IMR-90 (cell line): Measurements from ENCODE around the gene PTS. TPM values are rescaled to one million over a fixed set of nuclear protein-coding genes. Genes with fewer than 3 reads are reported as not detected.

ENCODE experiments used
- ATAC-seq: fragments of 200-7000 bp; cut with Tn5 transposase; 2 replicates; pipeline ENCODE4 v1.9.1; 2020; ENCODE audit warnings: low read depth, mild to moderate bottlenecking, moderate library complexity
- BruUV-seq: library from RNA; stranded (reverse); fragments of 400-500 nt; replicated peaks from 2 replicates; lab custom pipeline; 2021; lab: Mats Ljungman, UMichigan
- CTCF ChIA-PET: fragments of 300-600 bp; formaldehyde crosslinking; extraction: SDS; loops from one replicate; lab custom pipeline; 2021; ENCODE audit warnings: antibody characterized with exemption; lab: Yijun Ruan, JAX
- POLR2A ChIA-PET: fragments of 300-600 bp; sonication (Branson Sonifier 250); formaldehyde crosslinking; loops from one replicate; lab custom pipeline; 2022; ENCODE audit warnings: antibody characterized with exemption; ENCODE audit not compliant: unreplicated experiment; lab: Charles Lee
- DNase-seq: peaks from one replicate; pipeline ENCODE4 v3.0.0; 2013
- H2AFZ ChIP-seq: replicated peaks from 2 replicates; pipeline ENCODE3; 2013; ENCODE audit warnings: low read length, mild to moderate bottlenecking; ENCODE audit not compliant: poor library complexity
- H2AK5ac ChIP-seq: 2 replicates; pipeline ENCODE4 v1.6.1; 2013; ENCODE audit warnings: low read depth, low read length, inconsistent platforms
- H2AK9ac ChIP-seq: replicated peaks from 2 replicates; pipeline ENCODE3; 2013; ENCODE audit warnings: mild to moderate bottlenecking, low read depth, low read length, moderate library complexity; ENCODE audit not compliant: poor library complexity
- H2BK120ac ChIP-seq: 2 replicates; pipeline ENCODE4 v1.6.1; 2013; ENCODE audit warnings: low read depth, low read length, inconsistent platforms
- H2BK15ac ChIP-seq: 3 replicates; pipeline ENCODE4 v1.6.1; 2013; ENCODE audit warnings: low read depth, low read length, inconsistent platforms
- H2BK20ac ChIP-seq: 2 replicates; pipeline ENCODE4 v1.6.1; 2013; ENCODE audit warnings: low read depth, mild to moderate bottlenecking, inconsistent platforms, low read length, moderate library complexity
- H2BK5ac ChIP-seq: 2 replicates; pipeline ENCODE4 v1.6.1; 2013; ENCODE audit warnings: mild to moderate bottlenecking, low read depth, low read length, inconsistent platforms; ENCODE audit not compliant: poor library complexity, severe bottlenecking
- H3K14ac ChIP-seq: replicated peaks from 2 replicates; pipeline ENCODE4 v1.6.1; 2013; ENCODE audit warnings: low read depth, low read length, inconsistent platforms
- H3K18ac ChIP-seq: 2 replicates; pipeline ENCODE4 v1.6.1; 2013; ENCODE audit warnings: low read depth, low read length, control low read depth
- H3K23ac ChIP-seq: 2 replicates; pipeline ENCODE4 v1.6.1; 2013; ENCODE audit warnings: low read depth, low read length, inconsistent platforms
- H3K27ac ChIP-seq: 2 replicates; pipeline ENCODE4 v1.5.1; 2013; ENCODE audit warnings: mild to moderate bottlenecking, control low read depth, low read length; ENCODE audit not compliant: insufficient read depth
- H3K27me3 ChIP-seq: 2 replicates; pipeline ENCODE4 v1.6.1; 2013; ENCODE audit warnings: low read length; ENCODE audit not compliant: control insufficient read depth, insufficient read depth
- H3K36me3 ChIP-seq: 2 replicates; pipeline ENCODE4 v1.6.1; 2013; ENCODE audit warnings: low read length, mixed read lengths; ENCODE audit not compliant: control insufficient read depth, insufficient read depth
- H3K4ac ChIP-seq: 2 replicates; pipeline ENCODE4 v1.6.1; 2013; ENCODE audit warnings: low read depth, low read length, inconsistent platforms
- H3K4me1 ChIP-seq: 2 replicates; pipeline ENCODE4 v1.6.1; 2013; ENCODE audit warnings: low read length, mixed read lengths; ENCODE audit not compliant: control insufficient read depth, insufficient read depth
- H3K4me2 ChIP-seq: 2 replicates; pipeline ENCODE4 v1.6.1; 2013; ENCODE audit warnings: low read depth, mild to moderate bottlenecking, control low read depth, low read length, moderate library complexity
- H3K4me3 ChIP-seq: 2 replicates; pipeline ENCODE4 v1.5.1; 2013; ENCODE audit warnings: low read depth, mild to moderate bottlenecking, control low read depth, low read length, moderate library complexity; ENCODE audit not compliant: insufficient read depth
- H3K56ac ChIP-seq: 2 replicates; pipeline ENCODE4 v1.6.1; 2013; ENCODE audit warnings: low read length, inconsistent platforms; ENCODE audit not compliant: insufficient read depth; ENCODE audit errors: extremely low read depth
- H3K79me1 ChIP-seq, 2 experiments: 2 replicates each; pipeline ENCODE4 v1.6.1; 2013; ENCODE audit warnings: low read length in 2 of 2, inconsistent platforms in 1 of 2, low read depth in 1 of 2
- H3K9ac ChIP-seq: 2 replicates; pipeline ENCODE4 v1.6.1; 2013; ENCODE audit warnings: low read depth, low read length, control low read depth
- H3K9me1 ChIP-seq: 2 replicates; pipeline ENCODE4 v1.6.1; 2013; ENCODE audit warnings: low read length, inconsistent platforms; ENCODE audit not compliant: insufficient read depth
- H3K9me3 ChIP-seq: 2 replicates; pipeline ENCODE4 v1.6.1; 2013; ENCODE audit warnings: low read length; ENCODE audit not compliant: control insufficient read depth, insufficient read depth
- H4K20me1 ChIP-seq: 2 replicates; pipeline ENCODE4 v1.6.1; 2013; ENCODE audit warnings: low read length, inconsistent platforms; ENCODE audit not compliant: insufficient read depth
- H4K5ac ChIP-seq: 2 replicates; pipeline ENCODE4 v1.6.1; 2013; ENCODE audit warnings: mild to moderate bottlenecking, low read depth, low read length, control low read depth
- H4K8ac ChIP-seq, 2 experiments: 2 replicates each; pipeline ENCODE4 v1.6.1; 2013; ENCODE audit warnings: low read depth in 2 of 2, low read length in 2 of 2, control low read depth in 1 of 2, inconsistent platforms in 1 of 2
- H4K91ac ChIP-seq: 2 replicates; pipeline ENCODE4 v1.6.1; 2013; ENCODE audit warnings: low read depth, low read length, inconsistent platforms; ENCODE audit not compliant: insufficient read depth
- BHLHE40 ChIP-seq: fragments of 150-350 bp; IDR thresholded peaks from 2 replicates; pipeline ENCODE4 v1.6.1; 2016; ENCODE audit warnings: mild to moderate bottlenecking, low read depth, low read length
- CEBPB ChIP-seq: IDR thresholded peaks from 2 replicates; pipeline ENCODE4 v1.6.1; 2012; ENCODE audit warnings: low read depth, low read length, improper control_type of control experiment
- CHD1 ChIP-seq: IDR thresholded peaks from 2 replicates; pipeline ENCODE4 v1.6.1; 2012; ENCODE audit warnings: low read depth, low read length, improper control_type of control experiment
- CTCF ChIP-seq: conservative IDR thresholded peaks from 2 replicates; pipeline ENCODE4 v1.5.1; 2012; ENCODE audit warnings: mild to moderate bottlenecking, low read depth, low read length, improper control_type of control experiment
- FOS ChIP-seq: fragments of 150-350 bp; IDR thresholded peaks from 2 replicates; pipeline ENCODE4 v1.6.1; 2016; ENCODE audit warnings: low read depth, low read length
- MAFK ChIP-seq: IDR thresholded peaks from 2 replicates; pipeline ENCODE4 v1.6.1; 2012; ENCODE audit warnings: low read depth, low read length, improper control_type of control experiment
- MAZ ChIP-seq: IDR thresholded peaks from 2 replicates; pipeline ENCODE4 v1.6.1; 2012; ENCODE audit warnings: low read depth, mild to moderate bottlenecking, low read length, improper control_type of control experiment, moderate library complexity, borderline replicate concordance
- MXI1 ChIP-seq: IDR thresholded peaks from 2 replicates; pipeline ENCODE4 v1.6.1; 2012; ENCODE audit warnings: low read depth, mild to moderate bottlenecking, low read length, moderate library complexity, borderline replicate concordance
- NFE2L2 ChIP-seq: fragments of 150-350 bp; IDR thresholded peaks from 2 replicates; pipeline ENCODE4 v1.6.1; 2016; ENCODE audit warnings: low read depth, mild to moderate bottlenecking, low read length
- POLR2A ChIP-seq: IDR thresholded peaks from 2 replicates; pipeline ENCODE4 v1.6.1; 2012; ENCODE audit warnings: mild to moderate bottlenecking, low read depth, low read length
- RAD21 ChIP-seq: IDR thresholded peaks from 2 replicates; pipeline ENCODE4 v1.6.1; 2012; ENCODE audit warnings: low read length, improper control_type of control experiment
- RCOR1 ChIP-seq: IDR thresholded peaks from 2 replicates; pipeline ENCODE4 v1.6.1; 2012; ENCODE audit warnings: mild to moderate bottlenecking, low read length, improper control_type of control experiment; ENCODE audit not compliant: insufficient replicate concordance
- RFX5 ChIP-seq: IDR thresholded peaks from 2 replicates; pipeline ENCODE4 v1.8.0; 2012; ENCODE audit warnings: low read depth, mild to moderate bottlenecking, low read length, moderate library complexity
- SMC3 ChIP-seq: fragments of 150-350 bp; IDR thresholded peaks from 2 replicates; pipeline ENCODE4 v1.6.1; 2016; ENCODE audit warnings: low read depth, mild to moderate bottlenecking, antibody characterized with exemption, low read length, moderate library complexity
- WGBS, 2 experiments: methylation state at CpG; one replicate each; pipeline versions ENCODE4 v1.1.5 to v1.1.7; 2013; ENCODE audit warnings: missing lambda C conversion rate in 2 of 2; ENCODE audit not compliant: insufficient read length in 1 of 2; ENCODE audit errors: extremely low coverage in 2 of 2; 5-methylcytosine and 5-hydroxymethylcytosine counted together
- dilution Hi-C: fragments of 300-500 bp; cut with HindIII; formaldehyde crosslinking; loops from one replicate; pipeline ENCODE4 v1.14.3; 2018; ENCODE audit warnings: low sequenced_read_pairs; ENCODE audit not compliant: unreplicated experiment
- in situ Hi-C: fragments of 300-500 bp; cut with MboI; formaldehyde crosslinking; loops from 3 replicates; pipeline ENCODE4 v1.14.3; 2019; ENCODE audit warnings: low sequenced_read_pairs, inconsistent platforms, mixed read lengths
- intact Hi-C: fragments of 100-400 bp; cut with micrococcal nuclease; formaldehyde crosslinking; loops from 2 replicates; pipeline ENCODE4 v1.10.0; 2022
- polyA plus RNA-seq, 3 experiments: library from polyadenylated mRNA; depleted of rRNA; stranded (reverse); fragments of >200 nt; gene quantifications; 2 replicates each; pipeline ENCODE4 v1.2.3, GENCODE V29; 2012; ENCODE audit warnings: low replicate concordance in 1 of 3
- total RNA-seq: library from RNA; depleted of rRNA; stranded (reverse); fragments of >200 nt; gene quantifications from 2 replicates; pipeline ENCODE4 v1.2.3, GENCODE V29; 2012
- TF ChIP-seq, protein P1 (sequence below): fragments of 150-350 bp; IDR thresholded peaks from 2 replicates; pipeline ENCODE4 v1.6.1; 2017; ENCODE audit warnings: mild to moderate bottlenecking, antibody characterized with exemption, low read length, low read depth

The PTS gene
- total and polyA plus RNA-seq, 2 of the 4 experiments (the other 2 are of a cell fraction): 21.0 to 51.8 TPM

DNA sequence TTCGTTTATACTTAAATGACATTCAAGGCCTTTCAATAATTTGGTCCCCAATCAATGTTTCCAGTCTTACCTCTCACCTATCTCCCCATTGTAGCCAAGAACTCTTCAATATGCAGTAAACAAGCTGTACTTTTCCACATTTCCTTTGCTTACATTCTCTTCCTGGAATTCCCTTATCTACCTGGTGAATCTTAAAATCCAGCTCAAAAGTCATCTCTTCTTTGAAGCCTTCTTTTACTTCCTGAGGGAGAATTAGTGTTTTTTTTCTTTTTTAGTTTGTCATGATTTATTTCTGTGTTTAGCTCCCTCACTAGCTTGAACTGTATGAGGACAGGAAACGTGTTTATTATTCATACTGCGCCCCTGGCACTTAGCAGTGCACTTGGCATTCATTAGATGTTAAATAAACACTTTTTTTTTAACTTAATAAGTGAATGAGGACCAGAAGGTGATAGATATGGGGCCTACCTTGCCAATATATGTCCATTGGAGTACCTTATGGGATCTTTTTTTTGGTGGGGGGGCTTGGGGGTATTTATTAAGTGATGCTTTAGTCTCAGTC is 4.9 kb upstream of the PTS start:
- H3K14ac ChIP-seq: no peak overlapping the region
- BruUV-seq: no TSS peak
- peaks cover 0 to 2% of the 10 kb centered on the region in 2 experiments; a peak in 2 of 4 replicates for H3K79me1 ChIP-seq
- intact Hi-C loops: loop anchor here (5.0 to 10.0 kb wide), 3 partner anchors 146 to 347 kb away; partner anchors contain the start of genes ALG9, CFAP68 and FDXACB1
- H4K5ac ChIP-seq: peak overlapping the region; percentile 56
- no peak overlapping the region for H3K27ac ChIP-seq
- H2BK20ac ChIP-seq: no peak overlapping the region
- H3K23ac ChIP-seq: no peak overlapping the region
- ATAC-seq: no peak
- in situ Hi-C loops: loop anchor here (5.0 to 25.0 kb wide), 4 partner anchors 61 to 1316 kb away; no protein-coding TSS in a partner anchor
- peaks cover 4% of the 10 kb centered on the region; the same call in 1 of the 2 replicates for H3K9me1 ChIP-seq
- H2BK120ac ChIP-seq: no peak overlapping the region
- no CpG with 5 or more reads among the region's 3 CpGs for WGBS, 2 experiments
- no peaks in the 10 kb centered on the region for H3K36me3 ChIP-seq
- no peak overlapping the region for H3K9ac ChIP-seq
- no peak overlapping the region for H3K4me3 ChIP-seq
- no peaks in the 10 kb centered on the region for H3K27me3 ChIP-seq
- H3K4ac ChIP-seq: no peak overlapping the region
- peaks cover 13% of the 10 kb centered on the region for H3K4me1 ChIP-seq
- no peak overlapping the region for H3K4me2 ChIP-seq
- no peak overlapping the region for H4K8ac ChIP-seq
- no peak overlapping the region; the same call in 1 of the 2 replicates for H4K91ac ChIP-seq
- H3K56ac ChIP-seq: no peak overlapping the region
- DNase-seq: no peak
- H2AK5ac ChIP-seq: no peak overlapping the region
- no peak overlapping the region for H2AK9ac ChIP-seq
- no peak overlapping the region for H2AFZ ChIP-seq
- H3K18ac ChIP-seq: 0 out of 2 replicates have a peak overlapping the region, but pooled peaks have one; percentile 17
- H2BK15ac ChIP-seq: no peak overlapping the region; the same call in 2 of the 3 replicates
- dilution Hi-C loops: no loop called here
- H3K9me3 ChIP-seq: no peaks in the 10 kb centered on the region
- CTCF ChIA-PET: interaction anchor here (0.6 to 3.3 kb wide), 3 partner anchors 58 to 1069 kb away, joined by 3 to 64 read pairs (median 3); no protein-coding TSS in a partner anchor
- no peaks in the 10 kb centered on the region for H4K20me1 ChIP-seq
- H2BK5ac ChIP-seq: no peak overlapping the region
- POLR2A ChIA-PET: interaction anchor here (0.7 kb wide), 1 partner anchor 59 kb away, joined by 5 read pairs; no protein-coding TSS in a partner anchor
- no peak for TF ChIP-seq RAD21
- no peak for TF ChIP-seq FOS
- TF ChIP-seq CHD1: no peak
- TF ChIP-seq CEBPB: no peak
- no peak for TF ChIP-seq MAFK
- no peak for TF ChIP-seq BHLHE40
- no peak for TF ChIP-seq MAZ
- TF ChIP-seq SMC3: no peak
- no peak for TF ChIP-seq NFE2L2
- TF ChIP-seq RCOR1: no peak
- TF ChIP-seq MXI1: no peak
- no peak for TF ChIP-seq CTCF
- TF ChIP-seq, protein P1, sequence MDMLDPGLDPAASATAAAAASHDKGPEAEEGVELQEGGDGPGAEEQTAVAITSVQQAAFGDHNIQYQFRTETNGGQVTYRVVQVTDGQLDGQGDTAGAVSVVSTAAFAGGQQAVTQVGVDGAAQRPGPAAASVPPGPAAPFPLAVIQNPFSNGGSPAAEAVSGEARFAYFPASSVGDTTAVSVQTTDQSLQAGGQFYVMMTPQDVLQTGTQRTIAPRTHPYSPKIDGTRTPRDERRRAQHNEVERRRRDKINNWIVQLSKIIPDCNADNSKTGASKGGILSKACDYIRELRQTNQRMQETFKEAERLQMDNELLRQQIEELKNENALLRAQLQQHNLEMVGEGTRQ: no peak
- TF ChIP-seq POLR2A: no peak
- TF ChIP-seq RFX5: no peak
